Stimulated activated CD4-positive, alpha-beta T cell treated with anti-CD3 and anti-CD28 coated beads, Interleukin-12 subunit alpha, Interleukin-12 subunit beta, amount 100 ng/mL, for 4 hours (primary cell): ENCODE measurements around the gene PTPN3.

ENCODE experiments used
- DNase-seq: peaks from one replicate; pipeline ENCODE4 v3.0.0-alpha.2; 2020

The PTPN3 gene

DNA sequence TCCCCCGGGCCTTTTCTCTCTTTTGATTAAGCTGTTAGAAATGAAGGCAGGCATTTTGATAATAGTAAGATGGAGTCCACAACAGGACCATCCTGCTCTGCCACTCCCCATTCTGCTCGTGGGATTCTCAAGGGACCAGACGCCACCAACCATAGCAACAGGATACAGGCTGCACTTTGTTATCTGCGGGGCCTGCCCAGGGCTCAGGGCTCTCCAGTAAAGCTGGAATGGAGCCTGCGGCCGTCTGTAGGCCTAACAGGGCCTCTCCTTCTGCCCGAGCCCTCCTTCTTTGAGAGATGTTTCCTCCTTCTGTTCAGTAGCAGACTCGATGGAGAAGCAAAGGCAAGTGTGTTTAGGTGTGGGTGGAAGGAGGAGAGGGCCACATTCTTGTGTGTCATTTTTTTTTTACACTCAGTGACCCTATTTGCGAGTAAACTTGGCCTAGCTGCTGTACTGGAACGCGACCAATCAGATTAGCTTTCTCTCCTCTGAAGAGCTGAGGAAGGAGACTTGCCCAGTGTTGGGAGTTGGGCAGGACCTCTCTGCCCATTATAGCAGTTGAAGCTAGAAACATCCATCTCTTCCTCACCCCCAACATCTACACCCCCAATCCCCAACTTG, 168.4 kb downstream of the PTPN3 start:
- no peak for DNase-seq

DNA sequence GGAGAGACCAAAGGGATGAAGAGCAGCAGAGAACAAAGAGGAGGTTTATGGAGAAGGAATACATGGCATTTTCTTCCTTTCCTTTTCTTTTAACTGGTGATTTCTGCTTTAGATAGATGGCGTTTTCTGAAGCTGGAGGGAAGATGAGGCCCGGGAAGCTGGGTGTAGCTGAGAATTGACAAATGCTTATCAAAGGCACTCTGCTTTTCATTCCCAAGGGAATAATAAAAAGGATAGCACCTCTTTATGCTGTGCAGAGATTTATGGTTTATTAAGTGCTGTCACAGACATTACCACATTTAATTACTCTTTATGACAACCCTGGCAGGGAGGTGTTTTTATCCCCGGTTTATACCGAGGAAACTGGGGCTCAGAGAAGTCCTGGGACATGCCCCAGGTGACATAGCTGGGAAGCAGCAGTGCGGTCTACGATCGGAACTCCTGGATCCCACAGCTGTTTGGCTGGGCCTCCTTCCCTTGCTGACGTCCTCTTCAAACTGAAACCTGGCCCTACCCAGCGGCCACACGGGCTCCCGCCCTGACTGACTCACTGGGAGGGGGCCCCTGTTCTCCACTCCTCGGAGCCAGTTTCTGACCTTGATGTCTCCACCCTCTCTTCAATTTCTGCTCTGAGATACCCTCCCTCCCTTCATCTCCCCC, 169.0 kb downstream of the PTPN3 start:
- DNase-seq = no peak
